GM12872 (cell line): Measurements from ENCODE around the gene TGFBRAP1.

Experiments
- CTCF ChIP-seq: IDR thresholded peaks from 3 replicates; pipeline ENCODE4 v1.5.1; 2011; ENCODE audit warnings: low read depth, mild to moderate bottlenecking, low read length, moderate library complexity; ENCODE audit not compliant: insufficient read depth

TGFBRAP1 gene

GRCh38 chr2:105241443-105241842 lies 88.1 kb downstream of the TGFBRAP1 start, which contains the start of gene GPR45:
Gene GPR45, plus strand, starts transcription at chr2:105241743. Its CDS starts 116 bp downstream, at chr2:105241859.
- TF ChIP-seq CTCF = no peak

GRCh38 chr2:105239924-105240323 lies 89.6 kb downstream of the TGFBRAP1 start:
- TF ChIP-seq CTCF = no peak

- no peak for TF ChIP-seq CTCF
Measured at GRCh38 chr2:105238664-105239240, 90.8 kb downstream of the TGFBRAP1 start.

GRCh38 chr2:105237045-105237765 lies 92.3 kb downstream of the TGFBRAP1 start:
- no peak for TF ChIP-seq CTCF

- TF ChIP-seq CTCF = no peak
Measured at GRCh38 chr2:105236060-105236424, 93.5 kb downstream of the TGFBRAP1 start.

- peak; percentile 69 for TF ChIP-seq CTCF
Measured at GRCh38 chr2:105235388-105236059, 94.0 kb downstream of the TGFBRAP1 start.

- no peak for TF ChIP-seq CTCF
Measured at GRCh38 chr2:105231232-105231619, 98.3 kb downstream of the TGFBRAP1 start.
